ENCODE measurements around the gene ALDOB. TPM values are rescaled to one million over a fixed set of nuclear protein-coding genes. Genes with fewer than 3 reads are reported as not detected.

The ALDOB gene
- total RNA-seq, 1 donor from 2014 or later = not detected

GRCh38 chr9:101478906-101479305 is 43.3 kb upstream of the ALDOB start:
- Mint-ChIP-seq H3K4me1 (peaks cover 12% of the 10 kb centered on the region), H3K36me3 (ENCODE audit: low read depth) (peaks cover 12% of the 10 kb centered on the region), H3K9me3 (no peaks in the 10 kb centered on the region), H3K27ac (ENCODE audit: unreplicated experiment) (no peak overlapping the region), H3K4me3 (no peak overlapping the region), H3K27me3 (ENCODE audit: low read depth) (peaks cover under 1% of the 10 kb centered on the region)
- DNase-seq (ENCODE audit: low read depth, low spot score) = no peak
- TF ChIP-seq CTCF (conservative IDR thresholded peaks at IDR 0.05) = no peak

DNA sequence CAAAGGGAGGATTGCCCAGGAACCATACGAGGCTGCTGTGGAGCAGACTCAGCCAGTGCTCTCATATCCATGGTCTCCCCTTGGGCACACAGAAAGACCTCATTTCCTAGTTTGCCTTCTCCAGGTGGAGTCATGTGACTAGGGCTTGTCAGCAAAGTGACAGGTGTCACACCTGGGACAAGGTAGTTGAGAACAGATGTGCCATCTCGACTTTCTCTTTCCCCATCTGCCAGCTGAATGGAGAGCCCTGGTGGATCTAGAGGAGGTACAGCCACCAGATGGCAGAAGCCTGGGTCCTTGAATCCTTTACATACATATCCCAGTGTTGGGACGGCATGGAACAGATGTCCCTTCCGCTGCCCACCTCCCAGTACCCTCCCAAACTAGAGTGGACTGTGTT is 42.9 kb upstream of the ALDOB start:
- no peak for DNase-seq (ENCODE audit: low read depth, low spot score)
- H3K27ac Mint-ChIP-seq (ENCODE audit: unreplicated experiment) = no peak overlapping the region
- H3K27me3 Mint-ChIP-seq (ENCODE audit: low read depth) = no peaks in the 10 kb centered on the region
- H3K4me3 Mint-ChIP-seq = no peak overlapping the region
- no peak for TF ChIP-seq CTCF (conservative IDR thresholded peaks at IDR 0.05)
- peaks cover 12% of the 10 kb centered on the region for H3K4me1 Mint-ChIP-seq
- H3K9me3 Mint-ChIP-seq = no peaks in the 10 kb centered on the region
- H3K36me3 Mint-ChIP-seq (ENCODE audit: low read depth) = peaks cover 14% of the 10 kb centered on the region

GRCh38 chr9:101477736-101478135 is 42.2 kb upstream of the ALDOB start:
- Mint-ChIP-seq H3K4me1 (peaks cover 8% of the 10 kb centered on the region), H3K27me3 (ENCODE audit: low read depth) (no peaks in the 10 kb centered on the region), H3K27ac (ENCODE audit: unreplicated experiment) (no peak overlapping the region), H3K4me3 (no peak overlapping the region), H3K9me3 (no peaks in the 10 kb centered on the region), H3K36me3 (ENCODE audit: low read depth) (peaks cover 14% of the 10 kb centered on the region)
- DNase-seq (ENCODE audit: low read depth, low spot score) = no peak
- TF ChIP-seq CTCF (conservative IDR thresholded peaks at IDR 0.05) = no peak

DNA sequence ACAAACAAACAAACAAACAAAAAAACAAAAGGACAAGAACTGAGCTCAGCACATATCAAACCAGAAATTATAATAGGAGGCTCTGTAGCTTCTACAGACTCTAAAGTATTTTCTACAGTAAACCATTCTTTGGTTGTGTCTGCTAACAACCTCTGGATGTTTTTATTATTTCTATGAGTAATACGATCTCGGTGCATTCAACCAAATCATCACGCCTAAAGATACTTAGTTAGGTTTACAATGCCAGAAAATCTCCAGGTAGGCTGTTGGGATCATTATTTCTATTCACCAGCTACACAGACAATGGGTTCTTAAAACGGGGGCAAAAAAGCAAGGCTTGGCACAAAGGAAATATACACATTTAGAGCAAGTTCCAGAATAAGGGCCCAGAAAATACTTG is 41.6 kb upstream of the ALDOB start:
- Mint-ChIP-seq H3K4me3 (no peak overlapping the region), H3K4me1 (peaks cover 6% of the 10 kb centered on the region), H3K36me3 (ENCODE audit: low read depth) (peaks cover 13% of the 10 kb centered on the region), H3K9me3 (no peaks in the 10 kb centered on the region), H3K27me3 (ENCODE audit: low read depth) (no peaks in the 10 kb centered on the region), H3K27ac (ENCODE audit: unreplicated experiment) (no peak overlapping the region)
- no peak for TF ChIP-seq CTCF (conservative IDR thresholded peaks at IDR 0.05)
- DNase-seq (ENCODE audit: low read depth, low spot score) = no peak

DNA sequence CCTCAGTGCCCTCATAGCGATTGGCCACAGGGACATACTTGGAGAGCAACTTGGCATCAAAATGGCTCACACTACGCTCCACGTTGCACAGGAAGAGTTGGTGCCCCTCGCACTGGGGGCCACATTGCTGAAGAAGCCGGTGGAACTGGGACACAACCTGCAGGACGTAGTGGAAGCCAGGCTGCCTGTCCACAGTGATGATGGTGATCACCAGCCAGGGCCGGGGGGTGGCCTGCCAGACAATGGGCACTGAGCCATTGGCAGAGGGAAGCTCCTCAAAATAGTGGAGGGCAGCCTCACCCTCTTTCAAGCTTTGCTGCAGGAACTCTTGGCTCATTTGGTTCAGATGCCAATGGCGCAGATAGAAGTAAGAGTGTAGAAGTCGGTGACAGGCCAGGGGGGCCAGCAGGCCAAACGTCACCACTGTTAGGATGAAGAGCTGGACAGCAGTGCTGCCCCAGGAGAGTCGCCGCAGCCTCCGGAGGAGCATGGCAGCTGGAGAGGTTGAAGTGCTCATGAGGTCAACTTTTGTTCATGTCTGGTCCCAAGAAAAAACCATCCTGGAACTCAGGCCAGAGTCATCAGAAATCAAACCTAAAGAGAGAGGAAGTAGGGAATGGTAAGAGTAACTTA is 41.1 kb upstream of the ALDOB start:
- H3K36me3 Mint-ChIP-seq (ENCODE audit: low read depth) = peaks cover 15% of the 10 kb centered on the region
- no peak for TF ChIP-seq CTCF (conservative IDR thresholded peaks at IDR 0.05)
- no peaks in the 10 kb centered on the region for H3K27me3 Mint-ChIP-seq (ENCODE audit: low read depth)
- no peak overlapping the region for H3K4me3 Mint-ChIP-seq
- no peak for DNase-seq (ENCODE audit: low read depth, low spot score)
- H3K9me3 Mint-ChIP-seq = no peaks in the 10 kb centered on the region
- H3K4me1 Mint-ChIP-seq = peaks cover 9% of the 10 kb centered on the region
- H3K27ac Mint-ChIP-seq (ENCODE audit: unreplicated experiment) = no peak overlapping the region

Data from neural crest cell (in vitro differentiated cells).